ENCODE measurements around the gene NAGA. TPM values are rescaled to one million over a fixed set of nuclear protein-coding genes. Genes with fewer than 3 reads are reported as not detected.
"Not testable (repeated sequence)": the region's sequence is repeated elsewhere in the genome, so short reads cannot be mapped to it uniquely, and the experiment has no call there.

The NAGA gene
- polyA plus RNA-seq (2013, experiment 1 of 2; ENCODE audit: insufficient read length) = 24.9 TPM
- polyA plus RNA-seq (2013, experiment 2 of 2; ENCODE audit: insufficient read length) = 26.4 TPM

GRCh38 chr22:42070517-42071422, at the start of gene NAGA:
TSS of gene NAGA (minus strand) at chr22:42070812. CDS start at chr22:42070297, 515 bp downstream.
- peak; percentile 94 for DNase-seq

DNA sequence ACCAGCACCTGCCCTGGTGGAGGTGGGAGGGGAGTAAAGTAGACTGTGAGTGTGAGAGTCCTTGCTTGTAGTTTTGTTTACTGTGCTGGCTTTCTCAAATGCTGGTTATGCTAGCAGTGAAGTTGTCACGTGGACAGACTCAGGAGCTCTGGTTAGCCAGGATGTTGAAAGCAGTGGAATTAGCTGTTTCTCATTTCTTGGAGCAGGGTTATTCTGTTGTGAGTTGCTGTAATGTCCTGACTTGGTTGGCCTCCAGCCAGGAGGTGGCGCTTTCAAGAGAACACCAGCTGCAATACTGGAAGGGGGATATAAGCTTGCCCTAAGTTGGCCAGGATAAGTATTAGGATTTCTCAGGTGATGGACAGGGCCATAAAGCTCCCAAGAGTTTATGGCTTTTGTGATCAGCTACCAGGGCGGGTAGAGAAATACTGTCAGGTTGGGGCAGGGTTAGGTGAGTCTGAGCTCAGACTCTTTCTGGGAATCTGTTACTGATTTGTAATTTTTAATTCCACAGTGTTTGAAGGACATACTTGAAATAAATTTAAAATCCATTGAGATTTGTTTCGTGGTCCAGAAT, 46.3 kb upstream of the NAGA start:
- DNase-seq = no peak

- DNase-seq = not testable (repeated sequence)
These were observed 44.8 kb upstream of the NAGA start for GRCh38 chr22:42115420-42115830.

DNA sequence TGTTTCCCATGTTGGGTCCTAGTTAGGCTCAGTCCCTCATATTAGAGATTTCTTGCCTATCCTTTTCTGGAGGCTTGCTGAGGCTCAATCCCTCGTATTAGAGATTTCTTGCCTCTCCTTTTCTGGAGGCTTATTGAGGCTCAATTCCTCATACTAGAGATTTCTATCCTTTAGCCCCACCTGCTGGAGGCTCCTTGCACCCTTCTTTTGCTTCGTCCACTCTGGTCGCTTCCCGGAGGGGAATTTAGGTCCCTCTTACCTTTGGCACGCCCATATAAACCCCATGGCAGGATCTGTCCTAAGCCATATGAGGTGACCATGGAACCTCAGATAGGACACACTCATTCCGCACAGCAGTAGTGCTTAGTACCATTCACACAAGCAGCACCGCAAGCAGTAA, 44.1 kb upstream of the NAGA start:
- no peak for DNase-seq

DNA sequence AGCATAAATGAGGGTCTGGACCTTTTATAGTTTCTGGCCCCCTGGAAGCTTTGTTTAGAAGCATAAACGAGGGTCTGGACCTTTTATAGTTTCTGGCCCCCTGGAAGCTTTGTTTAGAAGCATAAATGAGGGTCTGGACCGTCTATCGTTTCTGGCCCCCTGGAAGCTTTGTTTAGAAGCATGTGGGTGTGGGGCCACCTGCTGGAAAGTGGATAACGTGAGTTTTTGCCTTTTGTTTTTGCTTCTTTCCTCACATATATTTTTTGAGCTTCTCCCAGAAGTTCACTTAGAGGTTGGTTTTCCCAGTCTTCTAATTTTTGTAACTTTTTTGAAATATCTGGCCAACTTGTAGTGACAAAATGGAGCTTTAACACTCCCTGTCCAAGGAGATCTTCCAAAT, 42.2 kb upstream of the NAGA start:
- DNase-seq = not testable (repeated sequence)

- DNase-seq = no peak
These were observed 41.2 kb upstream of the NAGA start for GRCh38 chr22:42111798-42112197.

DNA sequence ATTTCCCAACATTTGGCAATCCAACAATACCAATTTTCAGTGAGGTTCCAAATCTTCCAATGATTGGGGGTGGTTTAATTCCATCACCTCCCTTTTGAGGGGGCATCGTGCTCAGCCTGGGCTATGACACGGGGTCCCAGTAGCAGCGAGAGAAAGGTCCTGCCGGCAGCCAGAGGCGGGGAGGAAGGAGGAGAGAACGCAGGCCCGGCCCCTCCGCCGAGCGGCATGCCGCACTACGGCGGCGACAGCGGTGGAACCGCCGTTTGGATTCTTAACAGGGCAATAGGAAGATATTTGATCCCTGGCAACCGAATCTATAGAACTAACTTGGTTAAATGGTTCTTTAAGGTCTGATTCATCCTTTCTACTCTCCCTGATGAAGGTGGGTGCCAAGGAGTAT, 38.2 kb upstream of the NAGA start:
- no peak for DNase-seq

GRCh38 chr22:42104332-42104860, 33.8 kb upstream of the NAGA start:
- DNase-seq = not testable (repeated sequence)

GRCh38 chr22:42101199-42101598, 30.6 kb upstream of the NAGA start:
- no peak for DNase-seq

DNA sequence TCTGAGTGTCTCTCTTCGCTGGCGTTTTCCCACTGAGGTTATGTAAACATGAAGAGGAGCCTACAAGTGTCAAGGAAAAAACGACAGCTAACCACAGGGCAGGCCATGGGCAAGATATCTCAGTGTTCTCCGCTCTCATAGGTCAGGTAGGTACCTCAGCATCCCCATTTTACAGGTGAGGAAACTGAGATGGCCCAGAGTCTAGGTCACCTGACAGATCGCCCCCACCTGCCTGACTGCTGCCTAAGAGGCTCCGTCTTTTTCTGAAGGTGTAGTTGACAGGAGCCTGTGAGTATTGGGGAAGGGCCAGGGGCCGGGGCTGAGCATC, 20.8 kb upstream of the NAGA start:
- DNase-seq = no peak

- peak; percentile 99 for DNase-seq
These were observed 20.2 kb upstream of the NAGA start, which contains the start of gene NDUFA6 for GRCh38 chr22:42090596-42091454. TSS of gene NDUFA6 (minus strand) at chr22:42090772. CDS start at chr22:42090744, 28 bp downstream.

DNA sequence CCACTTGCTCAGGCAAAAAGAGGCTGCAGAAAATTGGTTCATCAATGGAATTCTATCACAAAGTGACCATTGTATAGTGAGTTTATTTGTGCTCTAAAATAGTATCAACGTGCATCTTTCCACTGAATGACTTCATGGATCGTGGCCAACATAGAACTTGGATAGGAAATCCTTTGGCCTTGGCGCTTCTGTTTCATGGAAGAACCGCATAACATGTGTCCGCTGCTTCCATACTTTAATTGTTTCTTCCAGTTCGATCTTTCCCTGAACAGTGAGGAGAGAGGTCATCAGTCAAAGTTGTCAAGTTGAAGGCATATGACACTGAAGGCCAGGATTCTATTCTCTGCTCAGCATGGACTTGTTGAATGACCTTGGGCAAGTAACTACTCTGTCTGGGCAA, 15.4 kb upstream of the NAGA start:
- no peak for DNase-seq

DNA sequence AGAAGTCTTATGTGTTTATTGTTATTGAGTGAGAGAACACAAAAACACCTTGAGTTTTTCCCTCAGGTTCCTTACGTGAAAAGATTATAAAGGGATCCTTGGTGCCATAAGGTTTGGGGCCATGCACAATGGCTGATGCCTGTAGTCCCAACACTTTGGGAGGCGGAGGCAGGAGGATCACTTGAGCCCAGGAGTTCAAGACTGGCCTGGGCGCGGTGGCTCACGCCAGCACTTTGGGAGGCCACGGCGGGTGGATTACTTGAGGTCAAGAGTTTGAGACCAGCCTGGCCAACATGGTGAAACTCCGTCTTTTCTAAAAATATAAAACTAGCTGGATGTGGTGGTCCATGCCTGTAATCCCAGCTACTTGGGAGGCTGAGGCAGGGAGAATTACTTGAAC, 14.3 kb upstream of the NAGA start:
- DNase-seq = no peak

DNA sequence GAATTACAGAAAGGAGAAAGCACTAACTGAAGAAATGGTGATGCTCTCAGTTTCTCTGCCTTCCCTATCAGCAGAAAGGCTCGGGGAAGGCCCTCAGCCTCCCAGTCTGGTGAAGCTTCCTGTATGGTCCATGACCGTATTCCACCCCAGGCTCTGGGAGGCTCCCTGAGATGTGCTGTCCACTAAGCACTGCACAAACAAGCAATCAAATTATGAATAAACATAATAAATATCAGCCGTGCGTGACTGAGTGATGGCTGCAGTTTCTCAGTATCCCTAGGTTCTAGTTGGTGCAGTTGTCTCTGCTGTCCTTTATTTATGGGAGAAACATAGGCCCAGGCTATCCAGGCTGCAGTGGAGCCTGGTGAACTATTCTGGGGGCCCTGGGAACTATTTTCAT, 12.5 kb upstream of the NAGA start:
- DNase-seq = no peak

GRCh38 chr22:42080287-42080686, 9.7 kb upstream of the NAGA start:
- peak; percentile 28 for DNase-seq

- DNase-seq = peak; percentile 99
These were observed 9.0 kb upstream of the NAGA start, which contains the start of gene SMDT1 for GRCh38 chr22:42079319-42080251. TSS of gene SMDT1 (plus strand) at chr22:42079700. CDS start at chr22:42079769, 69 bp downstream.

DNA sequence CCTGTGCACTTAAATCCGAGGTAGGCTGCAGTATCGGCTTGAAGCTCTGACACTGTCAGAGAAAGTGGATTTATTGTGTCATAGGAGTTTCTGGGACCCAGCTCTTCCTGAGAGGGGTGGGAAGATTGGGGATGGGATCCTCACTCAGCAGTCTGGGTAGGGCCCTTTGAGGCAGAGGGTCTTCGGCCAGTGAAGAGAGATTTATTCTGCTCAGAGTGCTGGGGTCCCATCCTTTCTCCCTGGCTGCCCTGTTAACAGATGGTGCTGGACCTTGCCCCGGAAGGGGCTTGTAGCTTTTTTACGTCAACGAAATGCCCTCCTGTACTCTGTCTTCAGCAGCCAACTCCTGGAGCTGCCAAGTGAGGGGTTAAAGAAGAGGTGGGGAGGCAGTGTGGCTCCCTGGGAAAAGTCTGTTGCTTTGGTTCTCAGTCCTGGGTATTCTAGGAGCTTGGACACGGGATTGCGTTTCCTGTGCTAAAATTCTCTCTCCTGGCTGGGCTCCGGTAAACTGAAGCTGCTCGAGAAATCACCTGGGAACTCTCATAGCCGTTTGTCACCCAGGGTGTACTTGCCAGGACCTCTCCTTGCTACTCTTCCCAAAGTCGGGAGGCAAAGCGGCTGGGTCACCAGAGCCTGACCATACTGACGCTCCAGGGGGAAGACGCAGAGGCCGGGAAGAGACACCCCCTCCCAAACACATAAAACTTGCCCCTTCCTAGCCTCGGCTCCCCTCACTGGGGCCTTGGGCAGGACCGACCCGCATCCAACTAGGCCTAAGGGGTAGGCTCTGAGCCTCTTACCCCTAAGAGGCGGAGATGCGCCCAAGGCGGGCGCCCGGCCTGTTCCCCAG, 8.1 kb upstream of the NAGA start:
- DNase-seq = no peak

DNA sequence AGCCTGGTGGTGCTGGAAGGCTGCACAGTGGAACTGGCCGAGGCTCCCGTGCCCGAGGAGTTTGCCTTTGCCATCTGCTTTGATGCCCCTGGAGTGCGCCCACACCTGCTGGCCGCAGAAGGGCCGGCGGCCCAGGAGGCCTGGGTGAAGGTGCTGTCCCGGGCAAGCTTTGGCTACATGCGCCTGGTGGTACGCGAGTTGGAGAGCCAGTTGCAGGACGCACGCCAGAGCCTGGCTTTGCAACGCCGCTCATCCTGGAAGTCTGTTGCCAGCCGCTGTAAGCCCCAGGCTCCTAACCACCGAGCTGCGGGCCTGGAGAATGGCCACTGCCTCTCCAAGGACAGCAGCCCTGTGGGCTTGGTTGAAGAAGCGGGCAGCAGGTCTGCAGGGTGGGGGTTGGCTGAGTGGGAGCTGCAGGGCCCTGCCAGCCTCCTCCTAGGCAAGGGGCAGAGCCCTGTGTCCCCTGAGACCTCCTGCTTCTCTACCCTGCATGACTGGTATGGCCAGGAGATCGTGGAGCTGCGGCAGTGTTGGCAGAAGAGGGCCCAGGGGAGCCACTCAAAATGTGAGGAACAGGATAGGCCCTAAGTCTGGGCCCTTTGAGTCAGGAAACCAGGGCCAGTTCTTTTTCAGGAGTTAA, 7.0 kb upstream of the NAGA start:
- no peak for DNase-seq

DNA sequence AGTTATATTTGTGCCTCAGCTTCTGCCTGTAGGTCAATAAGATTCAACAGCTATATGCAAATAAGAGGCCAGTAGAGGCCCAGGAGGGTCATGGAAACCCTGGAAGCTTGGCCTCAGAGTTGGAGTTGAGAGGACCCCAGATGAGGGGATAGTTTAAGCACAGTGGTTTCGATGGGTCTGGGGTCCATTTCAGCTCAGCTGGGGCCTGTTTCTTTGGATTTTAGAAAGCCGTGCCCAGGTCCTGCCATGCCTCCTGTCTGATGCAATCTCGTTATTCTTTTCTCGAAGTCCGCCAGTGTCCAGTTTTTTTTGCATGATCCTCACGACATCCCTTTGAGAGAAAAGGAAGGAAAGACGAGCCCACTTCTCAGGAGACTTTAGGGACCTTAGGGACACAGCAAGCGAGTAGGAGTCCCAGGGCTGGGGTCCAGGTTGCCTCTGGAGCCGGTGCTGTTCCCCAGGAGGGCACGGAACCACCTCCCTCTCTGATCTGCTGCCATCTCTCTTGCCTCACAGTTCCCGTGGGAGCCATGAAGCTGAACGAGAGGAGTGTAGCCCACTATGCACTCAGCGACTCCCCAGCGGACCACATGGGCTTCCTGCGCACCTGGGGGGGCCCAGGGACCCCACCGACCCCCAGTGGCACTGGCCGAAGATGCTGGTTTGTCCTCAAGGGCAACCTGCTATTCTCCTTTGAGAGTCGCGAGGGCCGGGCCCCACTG, 6.3 kb upstream of the NAGA start:
- DNase-seq = no peak

Data from fibroblast of skin of abdomen (primary cell).